SU-DHL-6 (cell line): ENCODE measurements around the gene CD47.

Experiments used
- EZH2phosphoT487 ChIP-seq: fragments of 200-600 bp; sonication (generic), shearing (Covaris generic); conservative IDR thresholded peaks from 2 replicates; pipeline ENCODE4 v1.6.1; 2018; ENCODE audit warnings: mild to moderate bottlenecking, antibody characterized with exemption, low read length, moderate library complexity, mixed read lengths
- TF ChIP-seq, protein P1 (sequence below): fragments of 200-600 bp; sonication (generic); IDR thresholded peaks from one replicate; pipeline ENCODE4 v1.5.1; 2017; ENCODE audit warnings: antibody characterized with exemption, mild to moderate bottlenecking, low read length, moderate library complexity; ENCODE audit not compliant: insufficient read depth, poor library complexity, severe bottlenecking

DNA sequence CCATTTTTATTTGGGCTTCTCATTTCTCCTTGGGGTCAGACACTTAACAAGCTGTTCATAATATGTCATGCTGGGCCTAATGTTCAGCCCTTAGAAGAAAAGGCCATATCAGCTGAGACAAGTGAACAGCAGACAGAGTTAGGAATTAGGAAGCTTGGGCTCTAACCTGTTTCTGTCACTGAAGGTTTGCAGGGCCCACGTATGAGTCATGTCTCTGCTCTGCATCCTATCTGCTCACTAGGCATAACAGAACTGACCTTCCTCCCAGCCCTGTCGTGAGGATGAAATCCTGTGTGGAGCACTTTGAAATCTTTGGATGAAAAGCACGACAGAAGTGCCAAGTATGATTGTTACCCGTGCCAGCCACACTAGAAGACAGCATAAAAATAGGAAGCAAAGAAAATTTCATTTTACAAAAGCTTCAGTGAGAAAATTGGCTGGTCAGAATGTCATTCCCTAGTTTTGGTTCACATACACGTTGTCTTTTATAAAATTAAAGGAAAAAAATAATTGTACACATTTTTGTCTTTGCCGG, 26.5 kb upstream of the CD47 start:
- TF ChIP-seq, protein P1, sequence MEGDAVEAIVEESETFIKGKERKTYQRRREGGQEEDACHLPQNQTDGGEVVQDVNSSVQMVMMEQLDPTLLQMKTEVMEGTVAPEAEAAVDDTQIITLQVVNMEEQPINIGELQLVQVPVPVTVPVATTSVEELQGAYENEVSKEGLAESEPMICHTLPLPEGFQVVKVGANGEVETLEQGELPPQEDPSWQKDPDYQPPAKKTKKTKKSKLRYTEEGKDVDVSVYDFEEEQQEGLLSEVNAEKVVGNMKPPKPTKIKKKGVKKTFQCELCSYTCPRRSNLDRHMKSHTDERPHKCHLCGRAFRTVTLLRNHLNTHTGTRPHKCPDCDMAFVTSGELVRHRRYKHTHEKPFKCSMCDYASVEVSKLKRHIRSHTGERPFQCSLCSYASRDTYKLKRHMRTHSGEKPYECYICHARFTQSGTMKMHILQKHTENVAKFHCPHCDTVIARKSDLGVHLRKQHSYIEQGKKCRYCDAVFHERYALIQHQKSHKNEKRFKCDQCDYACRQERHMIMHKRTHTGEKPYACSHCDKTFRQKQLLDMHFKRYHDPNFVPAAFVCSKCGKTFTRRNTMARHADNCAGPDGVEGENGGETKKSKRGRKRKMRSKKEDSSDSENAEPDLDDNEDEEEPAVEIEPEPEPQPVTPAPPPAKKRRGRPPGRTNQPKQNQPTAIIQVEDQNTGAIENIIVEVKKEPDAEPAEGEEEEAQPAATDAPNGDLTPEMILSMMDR: no peak
- TF ChIP-seq EZH2phosphoT487: no peak
